ENCODE measurements around the gene TMEM129.

DNA sequence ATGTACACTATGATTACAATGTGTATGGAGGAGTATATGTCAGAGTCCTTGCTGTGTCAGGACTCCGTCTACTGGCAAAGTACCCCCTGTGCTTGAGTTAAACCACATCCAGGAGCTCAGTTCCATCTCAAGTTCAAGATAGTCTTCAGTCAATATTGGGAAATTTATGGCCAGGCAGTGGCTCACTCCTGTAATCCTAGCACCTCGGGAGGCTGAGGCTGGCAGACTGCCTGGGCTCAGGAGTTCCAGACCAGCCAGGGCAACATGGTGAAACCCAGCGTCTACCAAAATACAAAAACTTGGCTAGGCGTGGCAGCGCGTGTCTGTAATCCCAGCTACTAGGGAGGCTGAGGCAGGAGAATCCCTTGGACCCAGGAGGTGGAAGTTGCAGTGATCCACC is 14.8 kb downstream of the TMEM129 start:
- TF ChIP-seq, protein P1, sequence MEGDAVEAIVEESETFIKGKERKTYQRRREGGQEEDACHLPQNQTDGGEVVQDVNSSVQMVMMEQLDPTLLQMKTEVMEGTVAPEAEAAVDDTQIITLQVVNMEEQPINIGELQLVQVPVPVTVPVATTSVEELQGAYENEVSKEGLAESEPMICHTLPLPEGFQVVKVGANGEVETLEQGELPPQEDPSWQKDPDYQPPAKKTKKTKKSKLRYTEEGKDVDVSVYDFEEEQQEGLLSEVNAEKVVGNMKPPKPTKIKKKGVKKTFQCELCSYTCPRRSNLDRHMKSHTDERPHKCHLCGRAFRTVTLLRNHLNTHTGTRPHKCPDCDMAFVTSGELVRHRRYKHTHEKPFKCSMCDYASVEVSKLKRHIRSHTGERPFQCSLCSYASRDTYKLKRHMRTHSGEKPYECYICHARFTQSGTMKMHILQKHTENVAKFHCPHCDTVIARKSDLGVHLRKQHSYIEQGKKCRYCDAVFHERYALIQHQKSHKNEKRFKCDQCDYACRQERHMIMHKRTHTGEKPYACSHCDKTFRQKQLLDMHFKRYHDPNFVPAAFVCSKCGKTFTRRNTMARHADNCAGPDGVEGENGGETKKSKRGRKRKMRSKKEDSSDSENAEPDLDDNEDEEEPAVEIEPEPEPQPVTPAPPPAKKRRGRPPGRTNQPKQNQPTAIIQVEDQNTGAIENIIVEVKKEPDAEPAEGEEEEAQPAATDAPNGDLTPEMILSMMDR (IDR thresholded peaks at IDR 0.05; ENCODE audit: low read depth, low read length, poor library complexity, severe bottlenecking): no peak
- no peak for TF ChIP-seq EZH2phosphoT487 (IDR thresholded peaks at IDR 0.05; ENCODE audit: borderline replicate concordance, low read length)
